OCI-LY1 (cell line): ENCODE results near the gene B4GALNT2.

ENCODE experiments used
- H2AFZ ChIP-seq: fragments of 200-600 bp; sonication (generic), shearing (Covaris generic); 2 replicates; pipeline ENCODE4 v1.6.0; 2014; ENCODE audit warnings: antibody characterized with exemption, mild to moderate bottlenecking, low read length
- H3F3A ChIP-seq: fragments of 200-600 bp; sonication (generic), shearing (Covaris generic); 2 replicates; pipeline ENCODE4 v1.6.0; 2014; ENCODE audit warnings: mild to moderate bottlenecking, antibody characterized with exemption, low read length, moderate library complexity; ENCODE audit not compliant: insufficient read depth
- H3K27ac ChIP-seq: fragments of 200-600 bp; sonication (generic); 2 replicates; pipeline ENCODE4 v1.5.1; 2014; ENCODE audit warnings: low read length, mixed run types, mild to moderate bottlenecking, low read depth; ENCODE audit not compliant: poor library complexity, severe bottlenecking
- H3K27me3 ChIP-seq: fragments of 200-600 bp; sonication (generic); 2 replicates; pipeline ENCODE4 v1.6.0; 2014; ENCODE audit warnings: antibody characterized with exemption, mild to moderate bottlenecking, low read length, moderate library complexity; ENCODE audit not compliant: insufficient read depth
- H3K36me3 ChIP-seq: fragments of 200-600 bp; sonication (generic); 2 replicates; pipeline ENCODE4 v1.6.1; 2014; ENCODE audit warnings: mild to moderate bottlenecking, antibody characterized with exemption, low read length, moderate library complexity, mixed read lengths; ENCODE audit not compliant: insufficient read depth
- H3K4me1 ChIP-seq: fragments of 200-600 bp; sonication (generic); 2 replicates; pipeline ENCODE4 v1.5.1; 2014; ENCODE audit warnings: mild to moderate bottlenecking, low read length, moderate library complexity; ENCODE audit not compliant: insufficient read depth, severe bottlenecking
- H3K4me2 ChIP-seq: fragments of 200-600 bp; sonication (generic), shearing (Covaris generic); 2 replicates; pipeline ENCODE4 v1.6.1; 2014; ENCODE audit warnings: low read length
- H3K4me3 ChIP-seq: fragments of 200-600 bp; sonication (generic); 2 replicates; pipeline ENCODE4 v1.5.1; 2014; ENCODE audit warnings: low read length, low read depth, mild to moderate bottlenecking, mixed read lengths; ENCODE audit not compliant: poor library complexity, severe bottlenecking
- H3K79me2 ChIP-seq: fragments of 200-600 bp; shearing (Covaris generic); 2 replicates; pipeline ENCODE4 v1.6.1; 2016; ENCODE audit warnings: mixed run types, low read length, mixed read lengths; ENCODE audit not compliant: insufficient read depth
- H3K9ac ChIP-seq: fragments of 200-600 bp; sonication (generic), shearing (Covaris generic); 2 replicates; pipeline ENCODE4 v1.6.1; 2014; ENCODE audit warnings: mild to moderate bottlenecking, low read length, mixed read lengths
- H3K9me2 ChIP-seq: fragments of 200-600 bp; sonication (generic), shearing (Covaris generic); 2 replicates; pipeline ENCODE4 v1.6.1; 2014; ENCODE audit warnings: low read depth, mild to moderate bottlenecking, low read length, mixed read lengths
- H3K9me3 ChIP-seq: fragments of 200-600 bp; shearing (Covaris generic); 2 replicates; pipeline ENCODE4 v1.6.1; 2014; ENCODE audit warnings: low read length, mixed read lengths
- H4K20me1 ChIP-seq: fragments of 200-600 bp; sonication (generic), shearing (Covaris generic); 2 replicates; pipeline ENCODE4 v1.6.0; 2016; ENCODE audit warnings: mild to moderate bottlenecking, low read length; ENCODE audit not compliant: insufficient read depth
- EZH2 ChIP-seq: fragments of 200-600 bp; sonication (generic), shearing (Covaris generic); IDR thresholded peaks from 2 replicates; pipeline ENCODE4 v1.8.0; 2017; ENCODE audit warnings: borderline replicate concordance, mixed run types, mild to moderate bottlenecking, antibody characterized with exemption, low read length, moderate library complexity, mixed read lengths
- TF ChIP-seq, protein P1 (sequence below): fragments of 200-600 bp; sonication (generic), shearing (Covaris generic); IDR thresholded peaks from 2 replicates; pipeline ENCODE4 v1.5.1; 2017; ENCODE audit warnings: mild to moderate bottlenecking, antibody characterized with exemption, low read length, moderate library complexity, mixed read lengths

B4GALNT2 gene

GRCh38 chr17:49156256-49156655, 23.7 kb downstream of the B4GALNT2 start:
- Histone ChIP-seq H3K9me2 (no peaks in the 10 kb centered on the region), H3K4me1 (no peaks in the 10 kb centered on the region), H3K4me3 (no peak overlapping the region), H3K36me3 (no peaks in the 10 kb centered on the region), H4K20me1 (no peaks in the 10 kb centered on the region), H3K27ac (no peak overlapping the region), H2AFZ (no peak overlapping the region), H3K4me2 (no peak overlapping the region), H3F3A (no peaks in the 10 kb centered on the region), H3K79me2 (no peaks in the 10 kb centered on the region), H3K9ac (no peak overlapping the region), H3K9me3 (no peaks in the 10 kb centered on the region), H3K27me3 (peaks cover 8% of the 10 kb centered on the region)
- TF ChIP-seq EZH2, result no peak
- TF ChIP-seq, protein P1, sequence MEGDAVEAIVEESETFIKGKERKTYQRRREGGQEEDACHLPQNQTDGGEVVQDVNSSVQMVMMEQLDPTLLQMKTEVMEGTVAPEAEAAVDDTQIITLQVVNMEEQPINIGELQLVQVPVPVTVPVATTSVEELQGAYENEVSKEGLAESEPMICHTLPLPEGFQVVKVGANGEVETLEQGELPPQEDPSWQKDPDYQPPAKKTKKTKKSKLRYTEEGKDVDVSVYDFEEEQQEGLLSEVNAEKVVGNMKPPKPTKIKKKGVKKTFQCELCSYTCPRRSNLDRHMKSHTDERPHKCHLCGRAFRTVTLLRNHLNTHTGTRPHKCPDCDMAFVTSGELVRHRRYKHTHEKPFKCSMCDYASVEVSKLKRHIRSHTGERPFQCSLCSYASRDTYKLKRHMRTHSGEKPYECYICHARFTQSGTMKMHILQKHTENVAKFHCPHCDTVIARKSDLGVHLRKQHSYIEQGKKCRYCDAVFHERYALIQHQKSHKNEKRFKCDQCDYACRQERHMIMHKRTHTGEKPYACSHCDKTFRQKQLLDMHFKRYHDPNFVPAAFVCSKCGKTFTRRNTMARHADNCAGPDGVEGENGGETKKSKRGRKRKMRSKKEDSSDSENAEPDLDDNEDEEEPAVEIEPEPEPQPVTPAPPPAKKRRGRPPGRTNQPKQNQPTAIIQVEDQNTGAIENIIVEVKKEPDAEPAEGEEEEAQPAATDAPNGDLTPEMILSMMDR, result no peak

DNA sequence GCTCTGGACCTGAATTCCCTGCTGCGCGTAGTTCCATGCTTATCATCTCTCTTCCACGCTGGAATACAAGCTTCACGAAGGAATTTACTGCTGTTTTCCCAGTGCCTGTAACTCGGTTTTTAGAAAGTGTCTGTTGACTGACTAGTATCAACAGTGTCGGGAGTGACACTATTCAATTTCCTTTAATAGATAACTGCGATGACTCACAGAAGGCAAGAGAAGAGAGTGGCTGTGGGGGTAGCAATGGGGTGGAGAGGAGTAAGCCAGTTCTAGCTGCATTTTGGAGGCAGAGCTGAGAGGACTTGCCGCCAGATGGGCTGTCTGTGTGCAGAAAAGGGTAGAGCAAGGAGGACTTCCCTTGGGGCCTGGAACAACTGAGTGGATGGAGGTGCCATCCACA, 25.2 kb downstream of the B4GALNT2 start:
- no peaks in the 10 kb centered on the region for H4K20me1 ChIP-seq
- no peak overlapping the region for H3K4me2 ChIP-seq
- H3K27me3 ChIP-seq, result peaks cover 8% of the 10 kb centered on the region
- H3K79me2 ChIP-seq, result no peaks in the 10 kb centered on the region
- no peaks in the 10 kb centered on the region for H3K9me2 ChIP-seq
- H3K36me3 ChIP-seq, result no peaks in the 10 kb centered on the region
- no peaks in the 10 kb centered on the region for H3F3A ChIP-seq
- TF ChIP-seq EZH2, result no peak
- TF ChIP-seq, protein P1, result no peak
- no peak overlapping the region for H3K4me3 ChIP-seq
- H3K4me1 ChIP-seq, result no peaks in the 10 kb centered on the region
- no peak overlapping the region for H2AFZ ChIP-seq
- H3K9me3 ChIP-seq, result no peaks in the 10 kb centered on the region
- H3K27ac ChIP-seq, result no peak overlapping the region
- no peak overlapping the region for H3K9ac ChIP-seq

DNA sequence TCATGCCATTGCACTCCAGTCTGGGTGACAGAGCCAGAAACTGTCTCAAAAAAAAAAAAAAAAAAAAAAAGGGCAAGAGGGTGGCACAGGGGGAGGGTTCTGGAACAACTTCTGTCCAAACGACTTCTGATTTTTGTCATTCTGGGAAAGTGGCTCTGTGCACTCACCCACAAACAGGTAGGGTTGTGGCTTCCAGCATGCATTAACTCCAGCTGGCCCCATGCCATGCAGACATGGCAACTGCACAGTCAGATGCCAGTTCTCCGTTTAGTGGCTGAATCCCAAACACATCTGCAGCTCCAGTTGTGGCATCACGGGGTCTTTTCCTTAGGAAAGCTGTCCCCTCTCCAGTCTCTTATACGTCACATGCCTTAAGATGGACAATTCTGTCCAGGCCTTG, 30.3 kb downstream of the B4GALNT2 start:
- Histone ChIP-seq H3K9me3 (no peaks in the 10 kb centered on the region), H3K4me3 (no peak overlapping the region), H3K79me2 (no peaks in the 10 kb centered on the region), H3K4me1 (no peaks in the 10 kb centered on the region), H3K4me2 (no peak overlapping the region), H4K20me1 (no peaks in the 10 kb centered on the region), H3K9me2 (no peaks in the 10 kb centered on the region), H3K9ac (no peak overlapping the region), H3F3A (no peaks in the 10 kb centered on the region), H2AFZ (no peak overlapping the region), H3K36me3 (no peaks in the 10 kb centered on the region), H3K27me3 (no peaks in the 10 kb centered on the region; the same call in 1 of the 2 replicates), H3K27ac (no peak overlapping the region)
- TF ChIP-seq, protein P1, result no peak
- TF ChIP-seq EZH2, result no peak
